Measurements from ENCODE around the gene SMARCB1.
A peak's percentile ranks its signal among the peaks of the same experiment; 100 is the strongest.

SMARCB1 gene

GRCh38 chr22:23840026-23840425 is 53.3 kb downstream of the SMARCB1 start:
- Mint-ChIP-seq H3K4me3 (no peak overlapping the region), H3K9me3 (no peaks in the 10 kb centered on the region), H3K36me3 (peaks cover 2% of the 10 kb centered on the region), H3K27ac (peak overlapping the region; percentile 90), H3K27me3 (no peaks in the 10 kb centered on the region), H3K4me1 (peaks cover 62% of the 10 kb centered on the region)
- ATAC-seq (ENCODE audit: low read depth): no peak
- DNase-seq (ENCODE audit: low spot score in 2 of 2): no peak

GRCh38 chr22:23841292-23841691 is 54.5 kb downstream of the SMARCB1 start:
- peaks cover 61% of the 10 kb centered on the region for H3K4me1 Mint-ChIP-seq

GRCh38 chr22:23841736-23842445 is 55.1 kb downstream of the SMARCB1 start:
- Mint-ChIP-seq H3K4me1 (peaks cover 58% of the 10 kb centered on the region), H3K4me3 (no peak overlapping the region), H3K27ac (peak overlapping the region; percentile 87), H3K27me3 (no peaks in the 10 kb centered on the region), H3K36me3 (no peaks in the 10 kb centered on the region), H3K9me3 (no peaks in the 10 kb centered on the region)
- DNase-seq (ENCODE audit: low spot score in 2 of 2) (no peak), ATAC-seq (ENCODE audit: low read depth) (no peak)

More at GRCh38 chr22:23841292-23841691, 54.5 kb downstream of the SMARCB1 start:
- ATAC-seq (ENCODE audit: low read depth): no peak
- Mint-ChIP-seq H3K27me3 (no peaks in the 10 kb centered on the region), H3K36me3 (no peaks in the 10 kb centered on the region), H3K4me3 (no peak overlapping the region), H3K9me3 (no peaks in the 10 kb centered on the region), H3K27ac (peak overlapping the region; percentile 87)
- DNase-seq (ENCODE audit: low spot score in 2 of 2): no peak

GRCh38 chr22:23842599-23842998 is 55.8 kb downstream of the SMARCB1 start:
- DNase-seq (ENCODE audit: low spot score in 2 of 2) (no peak), ATAC-seq (ENCODE audit: low read depth) (no peak)
- Mint-ChIP-seq H3K27ac (peak overlapping the region; percentile 82), H3K4me1 (peaks cover 51% of the 10 kb centered on the region), H3K36me3 (no peaks in the 10 kb centered on the region), H3K9me3 (no peaks in the 10 kb centered on the region), H3K4me3 (no peak overlapping the region), H3K27me3 (no peaks in the 10 kb centered on the region)

- Mint-ChIP-seq H3K9me3 (no peaks in the 10 kb centered on the region), H3K36me3 (no peaks in the 10 kb centered on the region), H3K4me3 (peak overlapping the region; percentile 78), H3K4me1 (peaks cover 48% of the 10 kb centered on the region), H3K27me3 (no peaks in the 10 kb centered on the region), H3K27ac (peak overlapping the region; percentile 95)
- ATAC-seq (ENCODE audit: low read depth) (no peak), DNase-seq (ENCODE audit: low spot score in 2 of 2) (no peak)
These were observed 58.0 kb downstream of the SMARCB1 start for GRCh38 chr22:23844739-23845202.

- Mint-ChIP-seq H3K27me3 (no peaks in the 10 kb centered on the region), H3K4me1 (peaks cover 51% of the 10 kb centered on the region), H3K27ac (peak overlapping the region; percentile 95), H3K9me3 (no peaks in the 10 kb centered on the region), H3K4me3 (peak overlapping the region; percentile 78), H3K36me3 (no peaks in the 10 kb centered on the region)
- DNase-seq (ENCODE audit: low spot score in 2 of 2) (no peak), ATAC-seq (ENCODE audit: low read depth) (no peak)
These were observed 58.7 kb downstream of the SMARCB1 start for GRCh38 chr22:23845265-23846080.

GRCh38 chr22:23846081-23846469 is 59.3 kb downstream of the SMARCB1 start:
- ATAC-seq (ENCODE audit: low read depth): no peak
- Mint-ChIP-seq H3K36me3 (no peaks in the 10 kb centered on the region), H3K4me3 (no peak overlapping the region), H3K27me3 (no peaks in the 10 kb centered on the region), H3K4me1 (peaks cover 49% of the 10 kb centered on the region), H3K27ac (no peak overlapping the region), H3K9me3 (no peaks in the 10 kb centered on the region)
- no peak for DNase-seq (ENCODE audit: low spot score in 2 of 2)

GRCh38 chr22:23847310-23847920 is 60.6 kb downstream of the SMARCB1 start:
- peak overlapping the region; percentile 44 for H3K4me3 Mint-ChIP-seq
- no peaks in the 10 kb centered on the region for H3K36me3 Mint-ChIP-seq
- no peaks in the 10 kb centered on the region for H3K9me3 Mint-ChIP-seq
- DNase-seq (ENCODE audit: low spot score in 2 of 2) (no peak), ATAC-seq (ENCODE audit: low read depth) (no peak)
- peaks cover 43% of the 10 kb centered on the region for H3K4me1 Mint-ChIP-seq
- H3K27ac Mint-ChIP-seq: no peak overlapping the region
- H3K27me3 Mint-ChIP-seq: no peaks in the 10 kb centered on the region

GRCh38 chr22:23847991-23848864 is 61.5 kb downstream of the SMARCB1 start:
- no peak for DNase-seq (ENCODE audit: low spot score in 2 of 2)
- no peaks in the 10 kb centered on the region for H3K9me3 Mint-ChIP-seq
- no peaks in the 10 kb centered on the region for H3K36me3 Mint-ChIP-seq
- peaks cover 37% of the 10 kb centered on the region for H3K4me1 Mint-ChIP-seq
- no peaks in the 10 kb centered on the region for H3K27me3 Mint-ChIP-seq
- H3K27ac Mint-ChIP-seq: no peak overlapping the region
- no peak for ATAC-seq (ENCODE audit: low read depth)
- peak overlapping the region; percentile 44 for H3K4me3 Mint-ChIP-seq

GRCh38 chr22:23849009-23850006 is 62.5 kb downstream of the SMARCB1 start:
- H3K27me3 Mint-ChIP-seq: no peaks in the 10 kb centered on the region
- peak; percentile 95 to 98 for DNase-seq (ENCODE audit: low spot score in 2 of 2)
- H3K27ac Mint-ChIP-seq: no peak overlapping the region
- H3K4me1 Mint-ChIP-seq: peaks cover 32% of the 10 kb centered on the region
- H3K9me3 Mint-ChIP-seq: no peaks in the 10 kb centered on the region
- peak overlapping the region; percentile 67 for H3K4me3 Mint-ChIP-seq
- no peaks in the 10 kb centered on the region for H3K36me3 Mint-ChIP-seq
- ATAC-seq (ENCODE audit: low read depth): peak; percentile 88

- DNase-seq (ENCODE audit: low spot score in 2 of 2) (no peak), ATAC-seq (ENCODE audit: low read depth) (peak; percentile 22)
- no peak overlapping the region for H3K27ac Mint-ChIP-seq
- no peaks in the 10 kb centered on the region for H3K36me3 Mint-ChIP-seq
- H3K4me3 Mint-ChIP-seq: peak overlapping the region; percentile 73
- no peaks in the 10 kb centered on the region for H3K27me3 Mint-ChIP-seq
- H3K9me3 Mint-ChIP-seq: no peaks in the 10 kb centered on the region
- H3K4me1 Mint-ChIP-seq: peaks cover 24% of the 10 kb centered on the region
These were observed 63.4 kb downstream of the SMARCB1 start for GRCh38 chr22:23850136-23850611.

- DNase-seq (ENCODE audit: low spot score in 2 of 2) (peak in 1 of 2 donors; percentile 47), ATAC-seq (ENCODE audit: low read depth) (peak; percentile 37)
- H3K36me3 Mint-ChIP-seq: peaks cover under 1% of the 10 kb centered on the region
- H3K9me3 Mint-ChIP-seq: no peaks in the 10 kb centered on the region
- peaks cover 15% of the 10 kb centered on the region for H3K4me1 Mint-ChIP-seq
- peak overlapping the region; percentile 81 for H3K27ac Mint-ChIP-seq
- no peaks in the 10 kb centered on the region for H3K27me3 Mint-ChIP-seq
- peak overlapping the region; percentile 95 for H3K4me3 Mint-ChIP-seq
These were observed 70.2 kb downstream of the SMARCB1 start for GRCh38 chr22:23856721-23857605.

Measured in memory B cell (primary cell).